AG09319 (cell line): Measurements from ENCODE around the gene DRC1.
"Not testable (repeated sequence)": the region's sequence is repeated elsewhere in the genome, so short reads cannot be mapped to it uniquely, and the experiment has no call there.

ENCODE experiments used
- DNase-seq: peaks from one replicate; pipeline ENCODE4 v3.0.0-alpha.2; 2010; ENCODE audit warnings: low read depth; ENCODE audit errors: extremely low read depth
- TF ChIP-seq, protein P1 (sequence below): IDR thresholded peaks from 2 replicates; pipeline ENCODE4 v1.5.1; 2011; ENCODE audit warnings: low read depth, mild to moderate bottlenecking, inconsistent platforms, low read length, moderate library complexity

The DRC1 gene

DNA sequence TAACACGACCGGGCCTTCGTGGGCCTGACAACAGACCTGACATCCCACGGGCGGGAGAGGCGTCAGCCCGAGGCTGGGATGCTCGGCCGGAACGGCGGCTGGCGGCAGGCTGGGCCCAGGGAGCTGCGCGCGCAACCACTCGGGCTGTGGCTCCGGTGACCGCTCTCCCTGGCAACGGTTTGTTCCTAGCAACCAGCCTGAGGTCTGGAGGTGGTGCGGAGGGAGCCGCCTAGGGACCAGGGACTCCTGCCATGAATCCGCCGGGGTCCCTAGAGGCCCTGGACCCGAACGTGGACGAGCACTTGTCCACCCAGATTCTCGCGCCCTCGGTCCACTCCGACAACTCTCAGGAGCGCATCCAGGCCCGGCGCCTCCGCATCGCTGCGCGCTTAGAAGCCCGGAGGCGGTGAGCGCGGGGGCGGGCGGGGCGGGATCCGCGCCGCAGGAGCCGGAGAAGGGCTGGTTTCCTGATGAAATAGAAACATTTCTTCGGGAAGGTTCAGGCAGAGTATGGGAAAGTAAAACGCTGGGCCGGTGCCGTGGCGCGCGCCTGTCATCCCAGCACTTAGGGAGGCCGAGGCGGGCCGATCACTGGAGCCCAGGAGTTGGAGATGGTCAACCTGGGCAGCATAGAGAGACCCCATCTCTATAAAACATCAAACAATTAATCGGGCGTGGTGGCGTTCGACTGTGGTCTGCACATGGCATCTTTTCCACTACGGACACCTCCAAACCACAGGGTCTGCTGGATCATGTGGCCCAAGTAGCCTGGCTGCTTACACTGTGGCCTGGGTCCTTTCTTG is at the start of gene DRC1:
Gene DRC1, plus strand, starts transcription at position 182 of the 803 bp plus-strand sequence. Its CDS starts 70 bp downstream, at position 252.
- DNase-seq: peak; percentile 22
- TF ChIP-seq, protein P1, sequence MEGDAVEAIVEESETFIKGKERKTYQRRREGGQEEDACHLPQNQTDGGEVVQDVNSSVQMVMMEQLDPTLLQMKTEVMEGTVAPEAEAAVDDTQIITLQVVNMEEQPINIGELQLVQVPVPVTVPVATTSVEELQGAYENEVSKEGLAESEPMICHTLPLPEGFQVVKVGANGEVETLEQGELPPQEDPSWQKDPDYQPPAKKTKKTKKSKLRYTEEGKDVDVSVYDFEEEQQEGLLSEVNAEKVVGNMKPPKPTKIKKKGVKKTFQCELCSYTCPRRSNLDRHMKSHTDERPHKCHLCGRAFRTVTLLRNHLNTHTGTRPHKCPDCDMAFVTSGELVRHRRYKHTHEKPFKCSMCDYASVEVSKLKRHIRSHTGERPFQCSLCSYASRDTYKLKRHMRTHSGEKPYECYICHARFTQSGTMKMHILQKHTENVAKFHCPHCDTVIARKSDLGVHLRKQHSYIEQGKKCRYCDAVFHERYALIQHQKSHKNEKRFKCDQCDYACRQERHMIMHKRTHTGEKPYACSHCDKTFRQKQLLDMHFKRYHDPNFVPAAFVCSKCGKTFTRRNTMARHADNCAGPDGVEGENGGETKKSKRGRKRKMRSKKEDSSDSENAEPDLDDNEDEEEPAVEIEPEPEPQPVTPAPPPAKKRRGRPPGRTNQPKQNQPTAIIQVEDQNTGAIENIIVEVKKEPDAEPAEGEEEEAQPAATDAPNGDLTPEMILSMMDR: no peak; the same call in 1 of the 2 replicates

DNA sequence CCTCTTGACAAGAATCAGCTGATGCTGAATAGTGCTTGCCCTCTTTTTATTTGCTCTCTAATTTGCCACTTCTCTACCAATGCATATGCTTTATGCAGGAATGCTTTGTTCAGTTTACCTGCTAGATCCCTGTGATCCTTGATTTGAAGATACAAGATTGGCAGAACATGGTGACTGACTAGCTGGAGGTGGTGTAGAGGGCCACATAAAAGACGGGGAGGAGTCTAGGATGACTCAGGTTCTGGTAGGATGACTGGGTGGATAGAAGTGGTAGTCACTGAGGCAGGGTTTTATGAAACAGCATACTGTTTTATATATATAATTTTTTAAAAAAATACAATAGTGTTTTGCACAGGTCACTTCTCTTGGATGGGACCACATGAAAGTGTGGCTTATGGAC is 48.8 kb upstream of the DRC1 start:
- DNase-seq: no peak

DNA sequence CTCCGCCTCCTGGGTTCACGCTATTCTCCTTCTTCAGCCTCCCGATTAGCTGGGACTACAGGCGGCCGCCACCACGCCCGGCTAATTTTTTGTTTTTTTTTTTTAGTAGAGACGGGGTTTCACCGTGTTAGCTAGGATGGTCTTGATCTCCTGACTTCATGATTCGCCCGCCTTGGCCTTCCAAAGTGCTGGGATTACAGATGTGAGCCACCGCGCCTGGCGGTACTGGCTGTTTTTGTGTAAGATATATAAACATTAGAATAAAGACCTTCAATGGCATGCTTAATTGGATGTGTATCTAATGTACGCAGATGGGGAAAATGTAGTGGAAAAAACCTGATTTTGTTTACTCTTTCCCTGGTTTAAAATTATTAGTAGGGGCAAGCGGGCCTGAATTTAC is 47.3 kb upstream of the DRC1 start:
- not testable (repeated sequence) for DNase-seq

More for the DNA sequence above, 48.8 kb upstream of the DRC1 start:
- TF ChIP-seq, protein P1: no peak

DNA sequence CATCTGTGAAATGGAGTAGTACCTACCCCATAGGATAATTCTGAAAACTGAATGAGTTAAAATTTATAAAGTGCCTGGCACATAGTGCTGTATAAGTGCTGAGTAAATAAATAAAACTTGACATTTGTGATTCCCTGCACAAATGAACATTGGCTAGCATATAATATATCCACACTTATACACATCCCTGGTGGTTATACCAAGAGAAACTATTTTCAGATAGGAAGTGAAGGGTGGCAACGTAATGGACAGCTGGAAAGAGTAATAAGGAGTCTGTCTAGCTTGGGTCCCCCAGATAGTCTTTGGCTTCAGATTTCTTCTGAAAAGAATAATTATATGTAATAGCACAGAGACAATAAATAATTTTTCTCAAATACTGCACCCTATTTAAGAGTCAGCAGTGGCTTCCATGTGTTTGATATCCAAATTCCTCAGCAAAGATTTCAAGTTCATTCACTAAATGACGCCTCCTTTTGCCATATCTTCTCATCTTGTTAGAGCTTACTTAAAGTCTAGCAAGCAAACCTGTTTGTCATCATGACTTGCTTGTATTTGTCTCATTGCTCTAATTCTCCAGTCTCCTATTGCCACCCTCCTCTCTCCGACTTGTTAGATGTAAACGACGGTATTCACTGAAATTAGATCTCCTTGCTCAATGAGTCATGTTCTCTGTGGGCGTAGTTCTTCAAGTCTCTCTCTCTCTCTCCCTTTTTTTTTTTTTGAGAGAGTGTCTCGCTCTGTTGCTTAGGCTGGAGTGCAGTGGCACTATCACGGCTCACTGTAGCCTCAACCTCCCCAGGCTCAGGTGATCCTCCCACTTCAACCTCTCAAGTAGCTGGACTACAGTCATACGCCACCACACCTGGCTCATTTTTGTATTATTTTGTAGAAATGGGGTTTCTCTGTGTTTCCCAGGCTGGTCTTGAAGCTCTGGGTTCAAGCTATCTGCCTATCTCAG is 46.4 kb upstream of the DRC1 start:
- DNase-seq: peak; percentile 81
- TF ChIP-seq, protein P1: no peak

DNA sequence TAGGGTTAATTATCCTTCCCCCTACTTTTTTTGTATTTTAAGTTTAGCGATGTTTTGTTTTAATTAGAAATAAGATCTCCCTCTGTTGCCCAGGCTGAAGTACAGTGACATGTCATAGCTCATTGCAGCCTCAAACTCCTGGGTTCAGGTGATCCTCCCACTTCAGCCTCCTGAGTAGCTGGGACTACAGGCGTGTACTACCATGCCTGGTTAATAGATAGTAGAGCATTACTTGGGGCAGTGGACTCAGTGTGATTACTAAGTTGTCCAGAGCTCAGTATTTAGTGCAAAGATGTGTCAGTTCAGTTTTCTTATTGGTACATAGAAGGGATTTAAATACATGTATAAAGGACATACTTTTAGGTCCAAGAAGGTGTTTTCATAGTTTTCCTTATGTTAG is 45.6 kb upstream of the DRC1 start:
- TF ChIP-seq, protein P1: no peak
- no peak for DNase-seq

DNA sequence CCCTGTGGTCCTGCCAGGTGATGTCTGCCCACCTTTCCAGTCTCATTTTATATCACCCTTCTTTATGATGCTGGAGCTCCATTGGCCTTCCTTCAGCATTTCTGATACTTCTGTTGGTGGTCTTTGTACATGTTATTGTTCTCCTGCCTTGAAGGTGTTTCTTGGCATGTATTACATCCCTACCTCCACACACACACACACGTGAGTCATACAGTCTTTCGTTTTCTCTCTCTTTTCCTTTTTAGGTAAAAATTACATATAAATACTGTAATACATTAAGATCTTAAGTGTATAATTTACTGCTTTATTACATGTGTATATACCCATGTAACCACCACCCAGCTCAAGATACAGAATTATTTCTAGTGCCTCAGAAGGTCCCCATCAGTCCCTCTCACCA is 44.9 kb upstream of the DRC1 start:
- TF ChIP-seq, protein P1: no peak
- no peak for DNase-seq

DNA sequence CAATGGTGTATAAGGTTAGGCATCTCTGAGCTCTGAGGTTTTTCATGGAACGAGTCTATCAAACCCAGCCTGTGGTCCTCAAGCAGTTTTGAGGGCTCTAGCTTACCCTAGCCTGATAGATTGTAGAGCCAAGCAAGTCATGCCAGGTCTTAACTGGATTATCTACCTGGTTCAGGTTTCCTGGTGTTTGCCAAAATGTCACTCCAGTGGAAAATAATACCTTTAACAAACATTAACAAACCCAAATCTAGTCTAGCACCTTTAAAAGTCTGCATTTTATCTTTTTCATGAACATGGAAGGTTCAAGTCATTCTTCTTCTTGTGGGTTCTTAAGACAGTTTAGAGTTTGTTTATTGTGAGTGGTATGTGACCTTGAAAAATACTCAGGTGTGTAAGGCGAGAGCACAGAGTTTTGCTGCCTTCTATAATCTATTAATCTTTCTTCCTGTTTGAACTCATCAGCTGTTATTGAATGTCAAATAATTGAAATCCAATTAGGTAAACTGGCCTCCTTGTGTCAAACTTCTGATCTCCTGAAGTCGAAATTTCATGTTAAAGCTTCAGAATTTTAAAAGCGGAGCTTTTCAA is 41.7 kb upstream of the DRC1 start:
- TF ChIP-seq, protein P1: no peak
- DNase-seq: no peak
